ENCODE data around the gene TEKTIP1. TPM values are rescaled to one million over a fixed set of nuclear protein-coding genes. Genes with fewer than 3 reads are reported as not detected.

TEKTIP1 gene
- total RNA-seq, 1 donor from 2014 or later, result not detected

GRCh38 chr19:3530389-3530788, 8.6 kb upstream of the TEKTIP1 start:
- FAIRE-seq, result no peak
- peaks cover 44% of the 10 kb centered on the region for H3K36me3 ChIP-seq (ENCODE audit: control insufficient read depth, insufficient read depth, low read length)
- no peaks in the 10 kb centered on the region for H3K27me3 ChIP-seq (ENCODE audit: control insufficient read depth, insufficient read depth, low read length)
- no peak overlapping the region for H3K4me3 ChIP-seq (ENCODE audit: low read depth, low read length)
- TF ChIP-seq CTCF (IDR thresholded peaks at IDR 0.05; ENCODE audit: insufficient read depth, low read length, severe bottlenecking), result no peak
- no peak for DNase-seq (ENCODE audit: low read depth)

- peaks cover 41% of the 10 kb centered on the region for H3K36me3 ChIP-seq (ENCODE audit: control insufficient read depth, insufficient read depth, low read length)
- no peak for TF ChIP-seq CTCF (IDR thresholded peaks at IDR 0.05; ENCODE audit: insufficient read depth, low read length, severe bottlenecking)
- H3K4me3 ChIP-seq (ENCODE audit: low read depth, low read length), result no peak overlapping the region
- no peaks in the 10 kb centered on the region for H3K27me3 ChIP-seq (ENCODE audit: control insufficient read depth, insufficient read depth, low read length)
- FAIRE-seq, result no peak
- no peak for DNase-seq (ENCODE audit: low read depth)
Observed at GRCh38 chr19:3531716-3532115, 7.3 kb upstream of the TEKTIP1 start.

- Histone ChIP-seq H3K27me3 (ENCODE audit: control insufficient read depth, insufficient read depth, low read length) (no peaks in the 10 kb centered on the region), H3K36me3 (ENCODE audit: control insufficient read depth, insufficient read depth, low read length) (peaks cover 35% of the 10 kb centered on the region), H3K4me3 (ENCODE audit: low read depth, low read length) (no peak overlapping the region)
- FAIRE-seq, result no peak
- no peak for TF ChIP-seq CTCF (IDR thresholded peaks at IDR 0.05; ENCODE audit: insufficient read depth, low read length, severe bottlenecking)
- DNase-seq (ENCODE audit: low read depth), result no peak
Observed at GRCh38 chr19:3532154-3532786, 6.7 kb upstream of the TEKTIP1 start.

GRCh38 chr19:3533033-3533432, 5.9 kb upstream of the TEKTIP1 start:
- no peak for DNase-seq (ENCODE audit: low read depth)
- no peaks in the 10 kb centered on the region for H3K27me3 ChIP-seq (ENCODE audit: control insufficient read depth, insufficient read depth, low read length)
- TF ChIP-seq CTCF (IDR thresholded peaks at IDR 0.05; ENCODE audit: insufficient read depth, low read length, severe bottlenecking), result no peak
- H3K4me3 ChIP-seq (ENCODE audit: low read depth, low read length), result no peak overlapping the region
- peaks cover 27% of the 10 kb centered on the region for H3K36me3 ChIP-seq (ENCODE audit: control insufficient read depth, insufficient read depth, low read length)
- FAIRE-seq, result no peak

DNA sequence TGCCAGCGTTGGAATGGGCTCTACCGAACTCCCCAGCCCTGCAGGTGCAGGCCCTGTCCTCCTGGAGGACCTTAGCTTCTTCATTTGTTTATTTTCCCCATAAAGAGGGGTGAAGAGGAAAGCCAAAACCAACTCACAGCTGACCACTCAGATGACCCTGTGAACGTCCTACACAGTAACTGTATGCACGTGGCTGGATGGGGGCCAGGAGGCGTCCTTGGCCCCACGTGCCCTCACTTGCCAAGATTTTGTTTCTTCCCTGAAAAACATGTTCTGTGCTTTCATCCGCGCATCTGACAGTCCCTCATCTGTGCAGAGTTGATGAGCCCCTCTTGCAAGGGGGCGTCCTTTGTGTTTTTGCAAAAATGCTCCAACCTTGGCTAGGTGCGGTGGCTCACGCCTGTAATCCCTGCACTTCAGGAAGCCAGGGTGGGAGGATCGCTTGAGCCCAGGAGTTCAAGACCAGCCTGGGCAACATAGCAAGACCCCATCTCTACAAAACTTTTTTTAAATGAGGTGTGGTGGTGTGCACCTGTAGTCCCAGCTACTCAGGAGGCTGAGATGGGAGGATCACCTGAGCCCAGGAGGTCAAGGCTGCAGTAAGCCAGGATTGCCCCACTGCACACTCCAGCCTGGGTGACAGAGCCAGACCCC, 5.3 kb upstream of the TEKTIP1 start:
- TF ChIP-seq CTCF (IDR thresholded peaks at IDR 0.05; ENCODE audit: insufficient read depth, low read length, severe bottlenecking), result no peak
- DNase-seq (ENCODE audit: low read depth) (no peak), FAIRE-seq (no peak)
- H3K4me3 ChIP-seq (ENCODE audit: low read depth, low read length), result no peak overlapping the region
- H3K27me3 ChIP-seq (ENCODE audit: control insufficient read depth, insufficient read depth, low read length), result no peaks in the 10 kb centered on the region
- H3K36me3 ChIP-seq (ENCODE audit: control insufficient read depth, insufficient read depth, low read length), result peaks cover 25% of the 10 kb centered on the region

Measured in bronchial epithelial cell (primary cell).